Activated T-cell treated with anti-CD3 and anti-CD28 coated beads, Interleukin-2, amount 50 U/mL, for 4 hours (primary cell): Measurements from ENCODE around the gene MFAP3L. TPM values are rescaled to one million over a fixed set of nuclear protein-coding genes. Genes with fewer than 3 reads are reported as not detected.

ENCODE experiments used
- ATAC-seq, 2 donors: fragments of 200-7000 bp; cut with Tn5 transposase; one replicate each; pipeline ENCODE4 v1.10.0; 2021
- DNase-seq: peaks from one replicate; pipeline ENCODE4 v3.0.0-alpha.2; 2020
- H3K27me3 Mint-ChIP-seq: one replicate; pipeline ENCODE4 v1.8.0; 2021; ENCODE audit warnings: low read depth, mixed read lengths
- H3K36me3 Mint-ChIP-seq: one replicate; pipeline ENCODE4 v1.8.0; 2022; ENCODE audit warnings: mixed read lengths; ENCODE audit not compliant: insufficient read depth
- H3K4me1 Mint-ChIP-seq: one replicate; pipeline ENCODE4 v1.8.0; 2021; ENCODE audit warnings: low read depth, mixed read lengths
- H3K4me3 Mint-ChIP-seq: one replicate; pipeline ENCODE4 v1.8.0; 2021; ENCODE audit warnings: mild to moderate bottlenecking, moderate library complexity, mixed read lengths
- H3K9me3 Mint-ChIP-seq: one replicate; pipeline ENCODE4 v1.8.0; 2021; ENCODE audit warnings: mixed read lengths
- total RNA-seq, 3 donors: library from RNA; stranded (reverse); gene quantifications; one replicate each; pipeline ENCODE4 v1.2.1, GENCODE V29; 2021

MFAP3L gene
- total RNA-seq, 3 donors from 2014 or later, result 1.1 to 1.4 (median 1.4) TPM

GRCh38 chr4:170037481-170037880 is 11.3 kb upstream of the MFAP3L start:
- ATAC-seq (no peak), DNase-seq (no peak)
- H3K4me3 Mint-ChIP-seq, result no peak overlapping the region
- H3K9me3 Mint-ChIP-seq, result no peaks in the 10 kb centered on the region
- no peaks in the 10 kb centered on the region for H3K4me1 Mint-ChIP-seq
- peaks cover 3% of the 10 kb centered on the region for H3K27me3 Mint-ChIP-seq
- no peaks in the 10 kb centered on the region for H3K36me3 Mint-ChIP-seq

GRCh38 chr4:170035845-170036244 is 9.7 kb upstream of the MFAP3L start:
- Mint-ChIP-seq H3K27me3 (peaks cover 3% of the 10 kb centered on the region), H3K36me3 (no peaks in the 10 kb centered on the region), H3K4me3 (no peak overlapping the region), H3K4me1 (no peaks in the 10 kb centered on the region), H3K9me3 (no peaks in the 10 kb centered on the region)
- no peak for ATAC-seq
- no peak for DNase-seq

GRCh38 chr4:170035231-170035630 is 9.0 kb upstream of the MFAP3L start:
- Mint-ChIP-seq H3K36me3 (no peaks in the 10 kb centered on the region), H3K9me3 (no peaks in the 10 kb centered on the region), H3K4me1 (no peaks in the 10 kb centered on the region), H3K4me3 (no peak overlapping the region), H3K27me3 (peaks cover 2% of the 10 kb centered on the region)
- ATAC-seq (no peak), DNase-seq (no peak)

- H3K36me3 Mint-ChIP-seq, result no peaks in the 10 kb centered on the region
- no peak for DNase-seq
- no peaks in the 10 kb centered on the region for H3K4me1 Mint-ChIP-seq
- H3K4me3 Mint-ChIP-seq, result no peak overlapping the region
- no peak for ATAC-seq
- H3K9me3 Mint-ChIP-seq, result no peaks in the 10 kb centered on the region
- peaks cover 10% of the 10 kb centered on the region for H3K27me3 Mint-ChIP-seq
These were observed 7.8 kb upstream of the MFAP3L start for GRCh38 chr4:170033999-170034398.

GRCh38 chr4:170030121-170030520 is 3.9 kb upstream of the MFAP3L start:
- Mint-ChIP-seq H3K4me1 (peaks cover 10% of the 10 kb centered on the region), H3K36me3 (no peaks in the 10 kb centered on the region), H3K4me3 (no peak overlapping the region), H3K9me3 (peaks cover 4% of the 10 kb centered on the region), H3K27me3 (peaks cover 20% of the 10 kb centered on the region)
- ATAC-seq, result no peak
- no peak for DNase-seq

GRCh38 chr4:170027181-170027829 is 1.1 kb upstream of the MFAP3L start:
- peaks cover 11% of the 10 kb centered on the region for H3K4me1 Mint-ChIP-seq
- H3K36me3 Mint-ChIP-seq, result no peaks in the 10 kb centered on the region
- ATAC-seq (peak; percentile 59 to 65), DNase-seq (peak; percentile 86)
- peaks cover 18% of the 10 kb centered on the region for H3K27me3 Mint-ChIP-seq
- H3K9me3 Mint-ChIP-seq, result peaks cover 4% of the 10 kb centered on the region
- H3K4me3 Mint-ChIP-seq, result peak overlapping the region; percentile 88

- Mint-ChIP-seq H3K36me3 (no peaks in the 10 kb centered on the region), H3K9me3 (peaks cover 4% of the 10 kb centered on the region), H3K27me3 (peaks cover 18% of the 10 kb centered on the region), H3K4me1 (peaks cover 11% of the 10 kb centered on the region), H3K4me3 (peak overlapping the region; percentile 73)
- peak; percentile 4 for DNase-seq
- peak in 1 of 2 donors; percentile 0 for ATAC-seq
These were observed 507 bp downstream of the MFAP3L start for GRCh38 chr4:170025523-170026252.

GRCh38 chr4:170022211-170022610 is 4.0 kb downstream of the MFAP3L start:
- no peak overlapping the region for H3K4me3 Mint-ChIP-seq
- H3K4me1 Mint-ChIP-seq, result peaks cover 3% of the 10 kb centered on the region
- no peaks in the 10 kb centered on the region for H3K9me3 Mint-ChIP-seq
- no peaks in the 10 kb centered on the region for H3K36me3 Mint-ChIP-seq
- H3K27me3 Mint-ChIP-seq, result peaks cover under 1% of the 10 kb centered on the region
- ATAC-seq (no peak), DNase-seq (no peak)

GRCh38 chr4:170017252-170017651 is 8.9 kb downstream of the MFAP3L start:
- no peaks in the 10 kb centered on the region for H3K27me3 Mint-ChIP-seq
- H3K4me3 Mint-ChIP-seq, result no peak overlapping the region
- DNase-seq (no peak), ATAC-seq (no peak)
- no peaks in the 10 kb centered on the region for H3K4me1 Mint-ChIP-seq
- H3K9me3 Mint-ChIP-seq, result no peaks in the 10 kb centered on the region
- H3K36me3 Mint-ChIP-seq, result no peaks in the 10 kb centered on the region

- Mint-ChIP-seq H3K36me3 (no peaks in the 10 kb centered on the region), H3K9me3 (no peaks in the 10 kb centered on the region), H3K27me3 (no peaks in the 10 kb centered on the region), H3K4me3 (no peak overlapping the region), H3K4me1 (no peaks in the 10 kb centered on the region)
- DNase-seq (no peak), ATAC-seq (no peak)
These were observed 10.9 kb downstream of the MFAP3L start for GRCh38 chr4:170015285-170015684.

GRCh38 chr4:170014359-170015011 is 11.7 kb downstream of the MFAP3L start:
- no peaks in the 10 kb centered on the region for H3K27me3 Mint-ChIP-seq
- H3K4me1 Mint-ChIP-seq, result no peaks in the 10 kb centered on the region
- H3K4me3 Mint-ChIP-seq, result no peak overlapping the region
- ATAC-seq (no peak), DNase-seq (no peak)
- H3K36me3 Mint-ChIP-seq, result no peaks in the 10 kb centered on the region
- no peaks in the 10 kb centered on the region for H3K9me3 Mint-ChIP-seq

- H3K4me3 Mint-ChIP-seq, result no peak overlapping the region
- no peaks in the 10 kb centered on the region for H3K9me3 Mint-ChIP-seq
- peaks cover 1% of the 10 kb centered on the region for H3K4me1 Mint-ChIP-seq
- ATAC-seq (no peak), DNase-seq (no peak)
- H3K36me3 Mint-ChIP-seq, result no peaks in the 10 kb centered on the region
- peaks cover 4% of the 10 kb centered on the region for H3K27me3 Mint-ChIP-seq
These were observed 13.6 kb downstream of the MFAP3L start for GRCh38 chr4:170012629-170012958.

GRCh38 chr4:170011921-170012628 is 14.1 kb downstream of the MFAP3L start:
- Mint-ChIP-seq H3K9me3 (no peaks in the 10 kb centered on the region), H3K4me3 (no peak overlapping the region), H3K36me3 (no peaks in the 10 kb centered on the region), H3K27me3 (peaks cover 4% of the 10 kb centered on the region), H3K4me1 (peaks cover 1% of the 10 kb centered on the region)
- DNase-seq, result no peak
- no peak for ATAC-seq

- no peak for ATAC-seq
- H3K4me1 Mint-ChIP-seq, result peaks cover 1% of the 10 kb centered on the region
- no peaks in the 10 kb centered on the region for H3K36me3 Mint-ChIP-seq
- no peak overlapping the region for H3K4me3 Mint-ChIP-seq
- H3K9me3 Mint-ChIP-seq, result no peaks in the 10 kb centered on the region
- no peak for DNase-seq
- H3K27me3 Mint-ChIP-seq, result peaks cover 6% of the 10 kb centered on the region
These were observed 16.9 kb downstream of the MFAP3L start for GRCh38 chr4:170009291-170009690.
